Gastroesophageal sphincter (tissue), 4 donors: ENCODE data around the gene ZCCHC14. TPM values are rescaled to one million over a fixed set of nuclear protein-coding genes. Genes with fewer than 3 reads are reported as not detected.

ENCODE experiments used
- ATAC-seq: fragments of 150-250 bp; one replicate; pipeline ENCODE4 v1.9.1; 2016; ENCODE audit warnings: mild to moderate bottlenecking, moderate library complexity
- H3K27ac ChIP-seq, 4 donors: fragments of 200-600 bp; sonication (generic) in 3 of 4; 1 replicate in 3 of 4; 2 replicates in 1 of 4; pipeline ENCODE4 v1.5.1; 2016 to 2019
- H3K27me3 ChIP-seq: fragments of 200-600 bp; sonication (generic); one replicate; pipeline ENCODE4 v1.5.1; 2019
- H3K36me3 ChIP-seq, 2 donors: fragments of 200-600 bp; sonication (generic); one replicate each; pipeline ENCODE4 v1.5.1; 2019; ENCODE audit warnings: control low read depth in 1 of 2
- H3K4me1 ChIP-seq, 3 donors: fragments of 200-600 bp; sonication (generic); 1 replicate in 2 of 3; 2 replicates in 1 of 3; pipeline ENCODE4 v1.5.1; 2016 to 2019; ENCODE audit warnings: control low read depth in 2 of 3
- H3K4me3 ChIP-seq, 2 donors: fragments of 200-600 bp; sonication (generic); one replicate each; pipeline ENCODE4 v1.5.1; 2019; ENCODE audit warnings: mild to moderate bottlenecking in 1 of 2, moderate library complexity in 1 of 2
- H3K9me3 ChIP-seq, 3 donors: fragments of 200-600 bp; sonication (generic); one replicate each; pipeline ENCODE4 v1.5.1; 2017 to 2019; ENCODE audit warnings: control low read depth in 2 of 3
- EP300 ChIP-seq: sonication (generic); formaldehyde crosslinking; IDR thresholded peaks from one replicate; pipeline ENCODE4 v1.6.1; 2017; ENCODE audit warnings: antibody characterized with exemption, mild to moderate bottlenecking
- POLR2A ChIP-seq, 2 donors: fragments of 450-650 bp; IDR thresholded peaks; one replicate each; pipeline ENCODE4 v1.6.1; 2017; ENCODE audit warnings: antibody characterized with exemption in 2 of 2, mild to moderate bottlenecking in 2 of 2, moderate library complexity in 1 of 2
- POLR2AphosphoS5 ChIP-seq: sonication (generic); formaldehyde crosslinking; IDR thresholded peaks from one replicate; pipeline ENCODE4 v1.6.1; 2017; ENCODE audit warnings: antibody characterized with exemption
- WGBS, 2 donors: methylation state at CpG; one replicate each; pipeline ENCODE4 v1.1.5; 2018; ENCODE audit warnings: low coverage in 1 of 2; 5-methylcytosine and 5-hydroxymethylcytosine counted together
- total RNA-seq, 4 donors: library from RNA; depleted of rRNA; stranded (reverse); fragments of >200 nt; gene quantifications; one replicate each; pipeline ENCODE4 v1.1.0, GENCODE V29; 2016
- TF ChIP-seq, protein P1 (sequence below), 4 experiments: fragments of 200-600 bp in 2 of 4; fragments of 450-650 bp in 2 of 4; sonication (generic) in 1 of 4; IDR thresholded peaks; one replicate each; pipeline ENCODE4 v1.5.1; 2017 to 2019; ENCODE audit warnings: antibody characterized with exemption in 4 of 4, mild to moderate bottlenecking in 2 of 4, moderate library complexity in 2 of 4

ZCCHC14 gene
- total RNA-seq, 4 donors from 2014 or later, result 15.5 to 24.9 (median 19.9) TPM

DNA sequence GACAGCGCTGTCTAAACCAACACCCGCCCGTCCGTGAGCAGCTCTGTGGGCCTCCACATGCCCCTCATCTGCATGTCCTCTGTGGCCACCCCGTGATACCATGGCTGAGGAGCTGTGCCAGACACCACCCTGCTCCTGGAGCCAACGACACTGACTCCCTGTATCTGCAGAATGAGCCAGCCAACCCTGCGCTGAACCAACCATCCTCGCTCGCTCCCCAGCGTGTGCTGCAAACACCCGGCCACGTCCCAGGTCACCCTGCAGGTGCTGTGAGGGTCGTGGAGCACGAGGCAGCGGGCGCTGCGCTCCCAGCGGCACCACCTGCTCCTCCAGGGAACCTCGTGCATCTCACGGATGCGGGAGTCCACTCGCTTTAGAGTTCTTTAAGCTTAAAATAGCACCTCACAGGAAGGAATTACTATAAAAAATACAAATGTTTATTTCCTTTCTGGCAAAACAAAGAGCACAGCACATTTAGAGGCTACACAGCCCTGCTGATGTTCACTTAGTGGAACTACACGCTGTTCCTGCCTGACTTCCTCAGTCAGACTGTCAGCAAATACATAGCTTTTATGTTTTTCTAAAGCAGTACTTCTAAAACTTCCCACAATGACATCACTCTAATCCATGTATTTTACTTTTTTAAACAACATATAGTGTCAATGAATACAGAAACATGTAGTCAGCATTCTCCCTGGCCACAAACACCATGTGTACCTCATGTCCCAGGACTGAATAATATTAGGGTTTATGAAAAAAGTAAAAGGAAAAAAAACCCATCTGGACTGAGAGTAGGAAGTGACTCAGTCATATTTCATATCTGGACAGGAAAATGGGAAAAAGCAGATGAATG, 57.2 kb downstream of the ZCCHC14 start:
- no peaks in the 10 kb centered on the region for H3K27me3 ChIP-seq
- ATAC-seq, result peak; percentile 67
- H3K9me3 ChIP-seq, result no peaks in the 10 kb centered on the region
- peaks cover 0 to 21% of the 10 kb centered on the region in 2 donors for H3K36me3 ChIP-seq
- H3K27ac ChIP-seq, result peak overlapping the region in 3 of 4 donors; percentile 64 to 74 (median 69)
- peak overlapping the region in 1 of 2 donors; percentile 16 for H3K4me3 ChIP-seq
- H3K4me1 ChIP-seq, result peaks cover 0 to 36% (median 14%) of the 10 kb centered on the region in 3 donors
- 39 to 57% methylated on average over 2 to 3 of the region's 23 CpGs for WGBS, 2 donors
- TF ChIP-seq, protein P1, sequence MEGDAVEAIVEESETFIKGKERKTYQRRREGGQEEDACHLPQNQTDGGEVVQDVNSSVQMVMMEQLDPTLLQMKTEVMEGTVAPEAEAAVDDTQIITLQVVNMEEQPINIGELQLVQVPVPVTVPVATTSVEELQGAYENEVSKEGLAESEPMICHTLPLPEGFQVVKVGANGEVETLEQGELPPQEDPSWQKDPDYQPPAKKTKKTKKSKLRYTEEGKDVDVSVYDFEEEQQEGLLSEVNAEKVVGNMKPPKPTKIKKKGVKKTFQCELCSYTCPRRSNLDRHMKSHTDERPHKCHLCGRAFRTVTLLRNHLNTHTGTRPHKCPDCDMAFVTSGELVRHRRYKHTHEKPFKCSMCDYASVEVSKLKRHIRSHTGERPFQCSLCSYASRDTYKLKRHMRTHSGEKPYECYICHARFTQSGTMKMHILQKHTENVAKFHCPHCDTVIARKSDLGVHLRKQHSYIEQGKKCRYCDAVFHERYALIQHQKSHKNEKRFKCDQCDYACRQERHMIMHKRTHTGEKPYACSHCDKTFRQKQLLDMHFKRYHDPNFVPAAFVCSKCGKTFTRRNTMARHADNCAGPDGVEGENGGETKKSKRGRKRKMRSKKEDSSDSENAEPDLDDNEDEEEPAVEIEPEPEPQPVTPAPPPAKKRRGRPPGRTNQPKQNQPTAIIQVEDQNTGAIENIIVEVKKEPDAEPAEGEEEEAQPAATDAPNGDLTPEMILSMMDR (IDR thresholded peaks at IDR 0.05), result no peak
- TF ChIP-seq POLR2AphosphoS5, result no peak
- TF ChIP-seq EP300, result no peak
- no peak for TF ChIP-seq POLR2A (IDR thresholded peaks at IDR 0.05)

DNA sequence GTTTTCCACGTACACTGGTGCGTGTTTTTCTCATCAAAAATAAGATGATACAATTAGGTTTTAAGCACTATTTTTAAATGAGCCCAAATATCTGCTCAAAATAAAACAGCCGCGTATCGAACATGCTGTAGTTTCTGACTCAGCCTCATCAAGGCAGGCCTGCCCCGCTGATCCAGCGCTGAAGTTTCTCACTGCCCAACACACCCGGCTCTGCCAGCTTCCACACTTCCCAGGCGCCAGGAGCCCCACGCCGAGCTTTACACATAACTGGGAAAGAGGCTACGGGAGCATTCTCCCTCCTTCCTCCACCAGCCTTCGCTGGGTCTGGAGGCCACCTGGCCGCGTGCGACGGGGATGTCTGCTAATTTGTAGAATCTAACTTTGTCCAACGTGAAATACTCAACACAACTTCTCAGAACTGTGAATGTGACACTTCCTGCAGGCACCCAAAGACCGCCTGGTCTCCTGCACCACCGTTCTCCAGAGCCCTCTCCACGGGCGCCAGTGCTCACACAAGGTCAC, 58.6 kb downstream of the ZCCHC14 start:
- TF ChIP-seq EP300 (no peak), POLR2A (IDR thresholded peaks at IDR 0.05) (no peak), POLR2AphosphoS5 (no peak)
- TF ChIP-seq, protein P1 (IDR thresholded peaks at IDR 0.05), result no peak
- 92 to 98% methylated on average over 12 to 15 of the region's 22 CpGs for WGBS, 2 donors

DNA sequence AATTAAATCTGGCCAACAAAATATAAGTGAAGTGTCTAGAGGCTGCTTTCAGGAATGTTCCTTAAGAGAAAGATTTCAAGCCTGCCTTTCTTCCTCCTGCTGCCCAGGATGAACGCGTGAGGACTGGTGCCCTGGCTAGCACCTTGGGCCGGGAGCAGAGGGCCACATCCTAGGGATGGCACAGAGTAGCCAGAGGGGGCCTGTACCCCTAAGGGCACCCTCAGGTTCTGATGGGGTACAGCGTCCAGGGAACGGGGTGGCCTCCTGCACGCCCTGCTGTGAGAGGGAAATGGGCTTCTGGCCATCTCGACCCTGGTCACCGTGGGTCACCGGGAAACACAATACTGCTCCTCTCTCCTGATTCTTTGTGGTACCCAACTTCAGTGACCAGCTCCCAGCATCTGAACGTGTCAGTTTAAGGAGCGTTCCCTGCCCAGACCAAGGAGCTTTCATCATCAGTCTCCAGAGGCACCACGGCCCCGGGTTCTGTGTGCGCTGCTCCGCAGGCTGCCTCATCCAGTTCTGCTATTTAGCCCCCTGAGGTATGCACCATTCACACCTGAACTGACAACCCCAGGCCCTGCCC, 60.4 kb downstream of the ZCCHC14 start:
- Histone ChIP-seq H3K4me3 (no peak overlapping the region), H3K27ac (no peak overlapping the region), H3K36me3 (peaks cover 0 to 43% of the 10 kb centered on the region in 2 donors), H3K9me3 (no peaks in the 10 kb centered on the region), H3K4me1 (peaks cover 0 to 36% (median 14%) of the 10 kb centered on the region in 3 donors), H3K27me3 (no peaks in the 10 kb centered on the region)
- ATAC-seq, result no peak
- TF ChIP-seq, protein P1 (IDR thresholded peaks at IDR 0.05), result no peak
- no peak for TF ChIP-seq EP300
- no peak for TF ChIP-seq POLR2A (IDR thresholded peaks at IDR 0.05)
- TF ChIP-seq POLR2AphosphoS5, result no peak
- 97% methylated on average over 6 of the region's 15 CpGs; no CpG with 5 or more reads in 1 of the 2 donors for WGBS, 2 donors

More for the DNA sequence above, 58.6 kb downstream of the ZCCHC14 start:
- H3K27ac ChIP-seq, result no peak overlapping the region
- no peaks in the 10 kb centered on the region for H3K27me3 ChIP-seq
- no peaks in the 10 kb centered on the region for H3K9me3 ChIP-seq
- no peak for ATAC-seq
- H3K36me3 ChIP-seq, result peaks cover 0 to 35% of the 10 kb centered on the region in 2 donors
- H3K4me1 ChIP-seq, result peaks cover 0 to 36% (median 14%) of the 10 kb centered on the region in 3 donors
- no peak overlapping the region for H3K4me3 ChIP-seq

DNA sequence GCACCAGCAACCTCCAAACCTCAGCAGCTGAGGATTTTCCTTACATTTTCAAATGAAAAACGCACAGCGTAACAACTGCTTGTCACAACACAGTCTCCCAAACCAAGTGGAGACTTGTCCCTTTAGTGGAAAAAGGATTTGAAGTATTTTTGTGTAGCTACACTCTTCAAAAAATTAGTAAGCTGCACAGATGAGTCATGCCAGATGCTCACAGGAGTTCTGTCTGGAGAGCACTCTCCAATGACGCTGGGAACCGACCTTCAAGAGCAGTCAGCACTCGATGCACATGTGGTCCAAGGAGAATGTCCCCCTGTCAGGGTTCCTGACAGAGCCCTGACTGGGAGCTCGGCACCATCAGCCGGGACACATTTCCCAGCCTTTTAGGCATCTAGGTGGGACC, 60.9 kb downstream of the ZCCHC14 start:
- H3K9me3 ChIP-seq, result no peaks in the 10 kb centered on the region
- no peaks in the 10 kb centered on the region for H3K27me3 ChIP-seq
- no peak overlapping the region for H3K4me3 ChIP-seq
- peaks cover 0 to 39% (median 14%) of the 10 kb centered on the region in 3 donors for H3K4me1 ChIP-seq
- peaks cover 0 to 48% of the 10 kb centered on the region in 2 donors for H3K36me3 ChIP-seq
- ATAC-seq, result no peak
- no peak overlapping the region for H3K27ac ChIP-seq
- TF ChIP-seq, protein P1 (IDR thresholded peaks at IDR 0.05), result no peak
- no peak for TF ChIP-seq POLR2AphosphoS5
- TF ChIP-seq POLR2A (IDR thresholded peaks at IDR 0.05), result no peak
- TF ChIP-seq EP300, result no peak
- 51 to 55% methylated on average over 5 to 6 of the region's 7 CpGs for WGBS, 2 donors
